Aorta (tissue), 5 donors: ENCODE results near the gene ITSN1. TPM values are rescaled to one million over a fixed set of nuclear protein-coding genes. Genes with fewer than 3 reads are reported as not detected.

Experiments used
- ATAC-seq: fragments of 200-7000 bp; cut with Tn5 transposase; one replicate; pipeline ENCODE4 v1.9.1; 2022; ENCODE audit warnings: moderate library complexity; ENCODE audit not compliant: low FRiP score
- DNase-seq, 2 donors: peaks; one replicate each; pipeline ENCODE4 v3.0.0-alpha.2; 2020
- H3K27ac ChIP-seq, 2 donors: one replicate each; pipeline ENCODE4 v1.5.1; 2013; ENCODE audit warnings: low read length in 2 of 2, mild to moderate bottlenecking in 2 of 2, moderate library complexity in 2 of 2, control low read depth in 1 of 2, inconsistent platforms in 1 of 2, low read depth in 1 of 2
- H3K27me3 ChIP-seq, 2 donors: one replicate each; pipeline ENCODE4 v1.6.1; 2013; ENCODE audit warnings: control low read depth in 1 of 2, low read length in 1 of 2, mild to moderate bottlenecking in 1 of 2, moderate library complexity in 1 of 2; ENCODE audit not compliant: insufficient read depth in 2 of 2, control insufficient read depth in 1 of 2
- H3K36me3 ChIP-seq, 2 donors: one replicate each; pipeline ENCODE4 v1.6.1; 2013; ENCODE audit warnings: control low read depth in 1 of 2, low read length in 1 of 2, mild to moderate bottlenecking in 1 of 2; ENCODE audit not compliant: insufficient read depth in 2 of 2, control insufficient read depth in 1 of 2
- H3K4me1 ChIP-seq, 2 donors: one replicate each; pipeline ENCODE4 v1.6.1; 2013; ENCODE audit warnings: low read length in 2 of 2, control low read depth in 1 of 2, mild to moderate bottlenecking in 1 of 2, moderate library complexity in 1 of 2; ENCODE audit not compliant: insufficient read depth in 2 of 2, control insufficient read depth in 1 of 2
- H3K4me3 ChIP-seq, 2 donors: one replicate each; pipeline ENCODE4 v1.5.1; 2013; ENCODE audit warnings: low read length in 2 of 2, control low read depth in 1 of 2, mild to moderate bottlenecking in 1 of 2
- H3K9me3 ChIP-seq: one replicate; pipeline ENCODE4 v1.6.1; 2013; ENCODE audit warnings: mild to moderate bottlenecking, low read length; ENCODE audit not compliant: control insufficient read depth
- WGBS, 2 donors: extraction: QIAGEN DNeasy Blood & Tissue Kit; methylation state at CpG; one replicate each; pipeline ENCODE4 v1.1.7; 2013; 5-methylcytosine and 5-hydroxymethylcytosine counted together
- intact Hi-C, 2 donors: fragments of 100-400 bp; cut with DNase I; formaldehyde crosslinking; loops; one replicate each; pipeline versions ENCODE4 v1.14.2 to v1.15.0; 2022
- polyA plus RNA-seq, 2 donors: library from polyadenylated mRNA; stranded (reverse); fragments of 200-250 nt; gene quantifications; one replicate each; pipeline ENCODE4 v1.2.3, GENCODE V29; 2013
- total RNA-seq, 2 donors: library from RNA; stranded (reverse); fragmentation: NEBNext Ultra II Directional; extraction: Animal tissue kit (Norgen Biotek cat#: 25700); gene quantifications; one replicate each; pipeline ENCODE4 v1.2.1, GENCODE V29; 2021
- donor health status: healthy with polysubstance abuse.
- donor health status: Bipolar disorder and iron deficiency.
- donor health status: DM: no; HTN: no; CAD: no.
- donor health status: DM: no; HTN: no; CAD: no.
- donor health status: DM: yes; HTN: yes; CAD: no.

ITSN1 gene
- total and polyA plus RNA-seq, 4 donors: 20.8 to 103 (median 37.1) TPM

GRCh38 chr21:33734818-33735217 is 92.5 kb downstream of the ITSN1 start:
- no peak overlapping the region for H3K4me3 ChIP-seq
- intact Hi-C loops: no loop called here
- H3K27me3 ChIP-seq: no peaks in the 10 kb centered on the region
- DNase-seq: no peak
- H3K27ac ChIP-seq: no peak overlapping the region
- H3K36me3 ChIP-seq: no peaks in the 10 kb centered on the region
- no peaks in the 10 kb centered on the region for H3K9me3 ChIP-seq
- H3K4me1 ChIP-seq: peaks cover 0 to 2% of the 10 kb centered on the region in 2 donors
- ATAC-seq: no peak
- WGBS, 2 donors: 78 to 86% methylated on average over 2 of the region's 2 CpGs

GRCh38 chr21:33736569-33736968 is 94.3 kb downstream of the ITSN1 start:
- H3K27ac ChIP-seq: no peak overlapping the region
- H3K36me3 ChIP-seq: no peaks in the 10 kb centered on the region
- no peaks in the 10 kb centered on the region for H3K27me3 ChIP-seq
- WGBS, 2 donors: 91 to 96% methylated on average over 3 of the region's 3 CpGs
- H3K9me3 ChIP-seq: no peaks in the 10 kb centered on the region
- no peak for ATAC-seq
- intact Hi-C loops: no loop called here
- H3K4me1 ChIP-seq: peaks cover 0 to 2% of the 10 kb centered on the region in 2 donors
- H3K4me3 ChIP-seq: no peak overlapping the region
- no peak for DNase-seq

DNA sequence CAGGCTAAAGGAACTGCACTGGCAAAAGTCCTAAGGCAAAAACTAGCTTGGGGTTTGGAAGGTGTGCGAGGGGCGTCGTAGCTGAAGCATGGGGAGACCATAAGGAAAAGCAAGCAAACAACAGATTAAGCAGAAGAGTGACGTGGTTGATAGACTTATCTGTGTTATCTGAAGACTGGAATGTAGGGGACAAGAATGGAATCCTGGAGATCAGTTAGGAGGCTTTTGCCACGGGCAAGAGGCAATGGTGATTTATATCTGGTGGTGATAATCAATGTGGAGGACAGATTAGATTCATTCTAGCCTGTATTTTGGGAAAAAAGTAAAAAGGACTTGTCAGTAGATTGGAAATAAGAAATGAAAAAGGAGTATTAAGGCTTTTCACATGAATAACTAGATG is 97.4 kb downstream of the ITSN1 start:
- DNase-seq (no peak), ATAC-seq (no peak)
- WGBS, 2 donors: 73 to 81% methylated on average over 5 of the region's 5 CpGs
- Histone ChIP-seq H3K36me3 (no peaks in the 10 kb centered on the region), H3K9me3 (no peaks in the 10 kb centered on the region), H3K27me3 (no peaks in the 10 kb centered on the region), H3K4me3 (no peak overlapping the region), H3K27ac (no peak overlapping the region), H3K4me1 (peaks cover 0 to 2% of the 10 kb centered on the region in 2 donors)
- intact Hi-C loops: no loop called here

DNA sequence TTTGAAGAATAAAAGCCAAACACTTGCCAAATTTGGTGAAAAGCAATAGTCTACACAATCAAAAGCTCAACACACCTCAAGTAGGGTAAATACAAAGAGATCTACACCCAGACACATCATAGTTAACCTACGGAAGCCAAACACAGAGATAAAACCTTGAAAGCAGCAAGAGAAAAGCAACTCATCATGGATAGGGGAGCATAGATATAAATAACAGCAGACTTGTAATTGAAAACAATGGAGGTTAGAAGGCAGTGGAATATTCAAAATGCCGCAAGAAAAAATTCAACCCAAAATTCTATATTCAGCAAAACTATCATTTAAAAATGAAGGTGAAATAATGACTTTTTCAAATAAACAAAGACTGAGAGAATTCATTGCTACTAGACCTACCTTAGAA is 105.1 kb downstream of the ITSN1 start:
- no peak for ATAC-seq
- intact Hi-C loops: no loop called here
- no peaks in the 10 kb centered on the region for H3K27me3 ChIP-seq
- H3K36me3 ChIP-seq: peaks cover 0 to 1% of the 10 kb centered on the region in 2 donors
- no peak overlapping the region for H3K4me3 ChIP-seq
- H3K9me3 ChIP-seq: no peaks in the 10 kb centered on the region
- DNase-seq: no peak
- H3K4me1 ChIP-seq: no peaks in the 10 kb centered on the region
- WGBS, 2 donors: 98 to 100% methylated on average over 2 of the region's 2 CpGs
- H3K27ac ChIP-seq: no peak overlapping the region

- Histone ChIP-seq H3K9me3 (no peaks in the 10 kb centered on the region), H3K4me3 (no peak overlapping the region), H3K27ac (no peak overlapping the region), H3K27me3 (no peaks in the 10 kb centered on the region), H3K4me1 (no peaks in the 10 kb centered on the region), H3K36me3 (peaks cover 0 to 1% of the 10 kb centered on the region in 2 donors)
- intact Hi-C loops: no loop called here
- ATAC-seq (no peak), DNase-seq (no peak)
- WGBS, 2 donors: 97 to 98% methylated on average over 3 of the region's 3 CpGs
Measured at GRCh38 chr21:33748903-33749302, 106.6 kb downstream of the ITSN1 start.

GRCh38 chr21:33750017-33750416 is 107.7 kb downstream of the ITSN1 start:
- intact Hi-C loops: loop anchor here (10.0 kb wide), 3 partner anchors 65 to 145 kb away; partner anchors contain the start of genes CRYZL1 (in 1 of the 2) and ITSN1 (in 1 of the 2)
- Histone ChIP-seq H3K27me3 (no peaks in the 10 kb centered on the region), H3K27ac (no peak overlapping the region), H3K4me1 (peaks cover 0 to 3% of the 10 kb centered on the region in 2 donors), H3K4me3 (no peak overlapping the region), H3K9me3 (no peaks in the 10 kb centered on the region), H3K36me3 (peaks cover 0 to 1% of the 10 kb centered on the region in 2 donors)
- 17 to 26% methylated on average over 4 of the region's 4 CpGs for WGBS, 2 donors
- DNase-seq (no peak), ATAC-seq (no peak)

DNA sequence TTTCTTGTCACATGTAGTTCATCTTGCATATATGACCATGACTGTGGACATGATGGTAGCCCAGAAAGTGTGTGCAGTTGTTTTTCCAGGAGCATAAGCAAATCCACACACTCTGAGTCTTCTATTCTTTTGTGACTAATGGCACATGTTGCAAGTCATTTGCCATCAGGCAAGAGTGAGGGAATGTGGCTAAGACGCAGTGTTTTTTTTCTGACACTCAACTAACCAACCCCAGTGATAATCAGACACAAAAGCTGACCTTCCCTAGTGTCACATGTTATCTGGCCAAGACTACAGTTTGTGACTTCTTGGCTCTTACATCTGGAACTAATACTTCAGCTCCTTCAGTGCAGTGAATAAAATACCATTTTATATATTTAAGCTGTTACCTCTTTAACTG is 108.8 kb downstream of the ITSN1 start:
- Histone ChIP-seq H3K36me3 (no peaks in the 10 kb centered on the region), H3K4me3 (no peak overlapping the region), H3K27me3 (no peaks in the 10 kb centered on the region), H3K9me3 (no peaks in the 10 kb centered on the region), H3K27ac (no peak overlapping the region), H3K4me1 (peaks cover 0 to 3% of the 10 kb centered on the region in 2 donors)
- WGBS, 2 donors: 32 to 34% methylated on average over 1 of the region's 1 CpG
- ATAC-seq (no peak), DNase-seq (no peak)
- intact Hi-C loops: loop anchor here (10.0 kb wide), 3 partner anchors 66 to 144 kb away; partner anchors contain the start of genes CRYZL1 (in 1 of the 2) and ITSN1 (in 1 of the 2)

- no peak overlapping the region for H3K27ac ChIP-seq
- H3K4me1 ChIP-seq: peaks cover 0 to 3% of the 10 kb centered on the region in 2 donors
- intact Hi-C loops: loop anchor here (10.0 kb wide), 3 partner anchors 67 to 143 kb away; partner anchors contain the start of genes CRYZL1 (in 1 of the 2) and ITSN1 (in 1 of the 2)
- no peak overlapping the region for H3K4me3 ChIP-seq
- ATAC-seq: no peak
- H3K27me3 ChIP-seq: no peaks in the 10 kb centered on the region
- no peak for DNase-seq
- H3K9me3 ChIP-seq: no peaks in the 10 kb centered on the region
- H3K36me3 ChIP-seq: no peaks in the 10 kb centered on the region
Measured at GRCh38 chr21:33751533-33751932, 109.2 kb downstream of the ITSN1 start.

- Histone ChIP-seq H3K4me1 (peaks cover 0 to 3% of the 10 kb centered on the region in 2 donors), H3K36me3 (no peaks in the 10 kb centered on the region), H3K4me3 (no peak overlapping the region), H3K27me3 (no peaks in the 10 kb centered on the region), H3K9me3 (no peaks in the 10 kb centered on the region), H3K27ac (no peak overlapping the region)
- intact Hi-C loops: loop anchor here (10.0 kb wide), 3 partner anchors 67 to 143 kb away; partner anchors contain the start of genes CRYZL1 (in 1 of the 2) and ITSN1 (in 1 of the 2)
- ATAC-seq (no peak), DNase-seq (no peak)
- WGBS, 2 donors: 90 to 92% methylated on average over 2 of the region's 2 CpGs
Measured at GRCh38 chr21:33752260-33752659, 110.0 kb downstream of the ITSN1 start.
